HepG2 (cell line): ENCODE results near the gene UBQLN4. TPM values are rescaled to one million over a fixed set of nuclear protein-coding genes. Genes with fewer than 3 reads are reported as not detected.

Experiments
- ATAC-seq: fragments of 200-7000 bp; cut with Tn5 transposase; 3 replicates; pipeline ENCODE4 v1.9.1; 2020; ENCODE audit warnings: mild to moderate bottlenecking, moderate library complexity
- BruUV-seq: library from RNA; stranded (reverse); fragments of 400-500 nt; replicated peaks from 2 replicates; lab custom pipeline; 2021; lab: Mats Ljungman, UMichigan
- CTCF ChIA-PET: fragments of 300-600 bp; formaldehyde crosslinking; extraction: SDS; loops from one replicate; lab custom pipeline; 2021; ENCODE audit warnings: low total read pairs, inconsistent platforms, low intra/inter-chr PET ratio; lab: Yijun Ruan, JAX
- POLR2A ChIA-PET: fragments of 350-600 bp; sonication (Branson Sonifier 250); formaldehyde crosslinking; loops from one replicate; lab custom pipeline; 2020; ENCODE audit warnings: antibody characterized with exemption, inconsistent platforms; lab: Yijun Ruan, JAX
- DNase-seq: peaks from one replicate; pipeline ENCODE4 v3.0.0-alpha.2; 2015; ENCODE audit warnings: low spot score
- FAIRE-seq: peaks from 3 replicates; lab custom pipeline; 2011; peaks lifted over from hg19 to GRCh38; lab: Jason Lieb, UNC
- H2AFZ ChIP-seq: one replicate; pipeline ENCODE4 v1.6.1; 2011; ENCODE audit warnings: low read length, inconsistent platforms
- H3K27ac ChIP-seq: fragments of 300-600 bp; 3 replicates; pipeline ENCODE4 v1.8.0; 2011; ENCODE audit warnings: mixed run types, mild to moderate bottlenecking, mixed read lengths, low read length, inconsistent platforms; ENCODE audit not compliant: insufficient read depth; ENCODE audit errors: extremely low read length
- H3K27me3 ChIP-seq, 2 experiments: fragments of 200-600 bp in 1 of 2; 2 replicates in 1 of 2; 3 replicates in 1 of 2; pipeline versions ENCODE4 v1.6.0 to v1.8.0; 2011; ENCODE audit warnings: low read length in 2 of 2, mild to moderate bottlenecking in 2 of 2, moderate library complexity in 2 of 2, inconsistent platforms in 1 of 2; ENCODE audit not compliant: insufficient read depth in 2 of 2, control insufficient read depth in 1 of 2
- H3K36me3 ChIP-seq, 2 experiments: fragments of 200-600 bp in 1 of 2; replicated peaks in 1 of 2; 2 replicates in 1 of 2; 3 replicates in 1 of 2; pipeline versions ENCODE4 v1.5.1 to v1.8.0; 2011; ENCODE audit warnings: low read length in 2 of 2, inconsistent platforms in 1 of 2; ENCODE audit not compliant: insufficient read depth in 2 of 2, control insufficient read depth in 1 of 2
- H3K4me1 ChIP-seq: 2 replicates; pipeline ENCODE4 v1.5.1; 2012; ENCODE audit warnings: low read length, inconsistent platforms; ENCODE audit not compliant: insufficient read depth
- H3K4me2 ChIP-seq: 2 replicates; pipeline ENCODE4 v1.6.0; 2011; ENCODE audit warnings: low read depth, low read length, inconsistent platforms
- H3K4me3 ChIP-seq, 3 experiments: fragments of 200-600 bp in 1 of 3; sonication (generic), shearing (Covaris generic) in 1 of 3; replicated peaks in 1 of 3; 2 replicates each; pipeline ENCODE4 v1.5.1; 2011 to 2016; ENCODE audit warnings: low read length in 3 of 3, inconsistent platforms in 2 of 3, low read depth in 2 of 3, mild to moderate bottlenecking in 2 of 3, control low read depth in 1 of 3, mixed read lengths in 1 of 3; ENCODE audit not compliant: insufficient read depth in 1 of 3
- H3K79me2 ChIP-seq: one replicate; pipeline ENCODE4 v1.6.1; 2011; ENCODE audit warnings: low read length, inconsistent platforms; ENCODE audit not compliant: insufficient read depth
- H3K9ac ChIP-seq: 2 replicates; pipeline ENCODE4 v1.6.0; 2011; ENCODE audit warnings: mild to moderate bottlenecking, low read depth, low read length, inconsistent platforms; ENCODE audit not compliant: insufficient read depth
- H3K9me3 ChIP-seq: 2 replicates; pipeline ENCODE4 v1.5.1; 2012; ENCODE audit warnings: mild to moderate bottlenecking, low read length
- H4K20me1 ChIP-seq: 2 replicates; pipeline ENCODE4 v1.6.0; 2011; ENCODE audit warnings: inconsistent platforms, mild to moderate bottlenecking, low read length, moderate library complexity; ENCODE audit not compliant: insufficient read depth
- BRCA1 ChIP-seq: sonication (generic); formaldehyde crosslinking; IDR thresholded peaks from 2 replicates; pipeline ENCODE4 v1.4.0; 2020; ENCODE audit warnings: missing genetic modification reagents
- ESRRA ChIP-seq: sonication (generic); formaldehyde crosslinking; IDR thresholded peaks from 2 replicates; pipeline ENCODE4 v1.5.1; 2020; ENCODE audit warnings: mild to moderate bottlenecking, low read depth, missing genetic modification reagents
- FOXP4 ChIP-seq: sonication (generic); formaldehyde crosslinking; IDR thresholded peaks from 2 replicates; pipeline ENCODE4 v1.4.0; 2020; ENCODE audit warnings: missing genetic modification reagents
- HHEX ChIP-seq: IDR thresholded peaks from 2 replicates; pipeline ENCODE4 v1.6.1; 2016; ENCODE audit warnings: control low read depth
- KAT8 ChIP-seq: IDR thresholded peaks from 2 replicates; pipeline ENCODE4 v1.6.1; 2016; ENCODE audit warnings: missing genetic modification reagents, missing compliant biosample characterization
- KMT2B ChIP-seq: IDR thresholded peaks from 2 replicates; pipeline ENCODE4 v1.6.1; 2016; ENCODE audit warnings: missing genetic modification reagents, missing compliant biosample characterization
- NFE2 ChIP-seq: sonication (generic); formaldehyde crosslinking; IDR thresholded peaks from 2 replicates; pipeline ENCODE4 v1.4.0; 2020; ENCODE audit warnings: missing genetic modification reagents
- PAXIP1 ChIP-seq: sonication (generic); formaldehyde crosslinking; conservative IDR thresholded peaks from 2 replicates; pipeline ENCODE4 v1.4.0; 2020; ENCODE audit warnings: mild to moderate bottlenecking, missing genetic modification reagents, moderate library complexity
- RFX5 ChIP-seq: IDR thresholded peaks from 2 replicates; pipeline ENCODE4 v1.6.1; 2011; ENCODE audit warnings: low read depth, low read length, improper control_type of control experiment
- SRSF4 ChIP-seq: fragments of 200-400 bp; formaldehyde crosslinking; IDR thresholded peaks from one replicate; pipeline ENCODE4 v1.6.1; 2018; ENCODE audit warnings: mild to moderate bottlenecking, low read depth, low read length, moderate library complexity; ENCODE audit not compliant: poor library complexity, severe bottlenecking
- WGBS: methylation state at CpG from one replicate; pipeline ENCODE4 v1.1.6; 2017; ENCODE audit warnings: low lambda C conversion rate; 5-methylcytosine and 5-hydroxymethylcytosine counted together
- in situ Hi-C: cut with HindIII; loops from 2 replicates; pipeline ENCODE4 v1.10.0; 2017; ENCODE audit warnings: low pct_unique_long_range_greater_than_20kb; ENCODE audit not compliant: extremely low pct_ligation_motif_present
- intact Hi-C: fragments of 100-400 bp; cut with micrococcal nuclease; formaldehyde crosslinking; loops from one replicate; pipeline ENCODE4 v1.10.0; 2022; ENCODE audit not compliant: unreplicated experiment
- polyA plus RNA-seq, 8 experiments: library from polyadenylated mRNA; depleted of rRNA in 3 of 8; stranded (reverse) in 7 of 8; unstranded in 1 of 8; fragments of >200 nt; fragmentation: Illumina TruSeq in 4 of 8; extraction: Trizol in 4 of 8; gene quantifications; 2 replicates each; pipeline versions ENCODE4 v1.2.1 to v1.2.3, GENCODE V29; 2011 to 2016; ENCODE audit warnings: low read depth in 4 of 8, missing spikeins in 1 of 8, mixed read lengths in 1 of 8; ENCODE audit not compliant: insufficient read depth in 1 of 8
- total RNA-seq, 5 experiments: library from RNA; depleted of rRNA; stranded (reverse); fragments of >200 nt; fragmentation: Illumina TruSeq; extraction: Trizol; gene quantifications; 2 replicates each; pipeline ENCODE4 v1.2.3, GENCODE V29; 2016; ENCODE audit warnings: low read depth in 1 of 5

UBQLN4 gene
- total and polyA plus RNA-seq, 2 of the 13 experiments (the other 11 are each of a cell fraction or from before 2014, with no cell fraction given), result 31.5 to 39.8 TPM

GRCh38 chr1:156019946-156020292 is 33.7 kb downstream of the UBQLN4 start:
- Histone ChIP-seq H3K36me3 (peaks cover 1 to 11% of the 10 kb centered on the region in 2 experiments; a peak in 3 of 5 replicates), H3K27me3 (no peaks in the 10 kb centered on the region; a peak in 1 of 5 replicates), H3K9me3 (no peaks in the 10 kb centered on the region), H3K4me3 (peak overlapping the region; percentile 92), H3K4me1 (peaks cover 28% of the 10 kb centered on the region), H3K4me2 (peak overlapping the region; percentile 92), H2AFZ (no peak overlapping the region), H4K20me1 (0 out of 2 replicates have a peak, but pooled peaks cover 2% of the 10 kb centered on the region), H3K79me2 (peaks cover 19% of the 10 kb centered on the region), H3K9ac (peak overlapping the region; percentile 82), H3K27ac (peak overlapping the region; percentile 54)
- no peak for DNase-seq
- TSS peak; percentile 80 for BruUV-seq
- FAIRE-seq, result no peak
- TF ChIP-seq FOXP4 (CRISPR knock-in tag) (0 out of 2 replicates have a peak, but pooled peaks have one; percentile 15), HHEX (CRISPR knock-in tag) (no peak)
- ChIA-PET POLR2A (interaction anchor here (0.6 kb wide), 1 partner anchor 28 kb away, joined by 3 read pairs; no protein-coding TSS in a partner anchor), CTCF (no interaction called here)
- ATAC-seq, result no peak
- 16% methylated on average over 5 of the region's 8 CpGs for WGBS
- intact Hi-C loops, result loop anchor here (2.0 kb wide), 1 partner anchor 47 kb away; no protein-coding TSS in a partner anchor
- in situ Hi-C loops, result no loop called here

GRCh38 chr1:156014829-156015228 is 38.8 kb downstream of the UBQLN4 start:
- Histone ChIP-seq H3K4me3 (no peak overlapping the region), H4K20me1 (no peaks in the 10 kb centered on the region), H3K4me2 (no peak overlapping the region), H3K4me1 (peaks cover 10% of the 10 kb centered on the region), H3K9ac (no peak overlapping the region), H3K36me3 (peaks cover 12 to 51% of the 10 kb centered on the region in 2 experiments), H2AFZ (no peak overlapping the region), H3K79me2 (peaks cover 10% of the 10 kb centered on the region), H3K9me3 (no peaks in the 10 kb centered on the region), H3K27ac (no peak overlapping the region), H3K27me3 (no peaks in the 10 kb centered on the region; a peak in 1 of 5 replicates)
- POLR2A ChIA-PET, result interaction anchor here (0.7 kb wide), 1 partner anchor 29 kb away, joined by 4 read pairs; no protein-coding TSS in a partner anchor
- in situ Hi-C loops, result no loop called here
- 97% methylated on average over 7 of the region's 7 CpGs for WGBS
- FAIRE-seq (no peak), DNase-seq (no peak), ATAC-seq (no peak)
- intact Hi-C loops, result no loop called here
- TF ChIP-seq ESRRA (CRISPR knock-in tag) (no peak), PAXIP1 (no peak), KAT8 (CRISPR knock-in tag) (no peak), SRSF4 (no peak), BRCA1 (CRISPR knock-in tag) (no peak), NFE2 (CRISPR knock-in tag) (no peak), RFX5 (no peak), KMT2B (no peak)
- no TSS peak for BruUV-seq
- CTCF ChIA-PET, result no interaction called here
